ENCODE measurements around the gene RANBP17. TPM values are rescaled to one million over a fixed set of nuclear protein-coding genes. Genes with fewer than 3 reads are reported as not detected.

The RANBP17 gene
- polyA plus RNA-seq, 1 donor from 2014 or later = 25.5 TPM

- H3K9ac ChIP-seq (ENCODE audit: low read length) = no peak overlapping the region
- TF ChIP-seq SMC3 (conservative IDR thresholded peaks at IDR 0.05; ENCODE audit: poor library complexity) = no peak
- no peak for TF ChIP-seq MXI1 (conservative IDR thresholded peaks at IDR 0.05; ENCODE audit: poor library complexity, severe bottlenecking)
- no peak for TF ChIP-seq POLR2AphosphoS5 (IDR thresholded peaks at IDR 0.05)
- no peak for TF ChIP-seq EP300 (conservative IDR thresholded peaks at IDR 0.05; ENCODE audit: poor library complexity, severe bottlenecking)
- no peak for TF ChIP-seq CTCF (IDR thresholded peaks at IDR 0.05; ENCODE audit: poor library complexity, severe bottlenecking)
- TF ChIP-seq REST (IDR thresholded peaks at IDR 0.05; ENCODE audit: borderline replicate concordance) = no peak
- no peak for TF ChIP-seq TAF1 (IDR thresholded peaks at IDR 0.05; ENCODE audit: low read depth)
- TF ChIP-seq EZH2 (IDR thresholded peaks at IDR 0.05; ENCODE audit: borderline replicate concordance, insufficient read depth, low read length, poor library complexity, severe bottlenecking) = no peak
- TF ChIP-seq RAD21 (conservative IDR thresholded peaks at IDR 0.05) = no peak
- H3K4me2 ChIP-seq (ENCODE audit: low read length) = no peak overlapping the region
- no peak overlapping the region for H3K27ac ChIP-seq (ENCODE audit: low read length)
- no peaks in the 10 kb centered on the region for H3K79me2 ChIP-seq (replicated peaks; ENCODE audit: insufficient read depth, low read length)
- no peaks in the 10 kb centered on the region for H4K20me1 ChIP-seq (ENCODE audit: insufficient read depth)
- no peaks in the 10 kb centered on the region for H3K27me3 ChIP-seq (ENCODE audit: insufficient read depth, low read depth, low read length)
- no peak overlapping the region for H3K4me3 ChIP-seq (ENCODE audit: low read length)
- H3K9me2 ChIP-seq (ENCODE audit: insufficient read depth, low read length) = no peaks in the 10 kb centered on the region
- no peak overlapping the region for H2AFZ ChIP-seq (ENCODE audit: low read depth, low read length)
- no peaks in the 10 kb centered on the region for H3K9me3 ChIP-seq (ENCODE audit: low read length)
- no peaks in the 10 kb centered on the region for H3K36me3 ChIP-seq (ENCODE audit: insufficient read depth, low read length)
- no peaks in the 10 kb centered on the region for H3F3A ChIP-seq (ENCODE audit: insufficient read depth, low read length, poor library complexity, severe bottlenecking)
These were observed 12.4 kb upstream of the RANBP17 start for GRCh38 chr5:170849374-170849773.

GRCh38 chr5:170854566-170854965 is 7.3 kb upstream of the RANBP17 start:
- no peak overlapping the region for H3K4me3 ChIP-seq (ENCODE audit: low read length)
- TF ChIP-seq RAD21 (conservative IDR thresholded peaks at IDR 0.05) (no peak), POLR2AphosphoS5 (IDR thresholded peaks at IDR 0.05) (no peak), MXI1 (conservative IDR thresholded peaks at IDR 0.05; ENCODE audit: poor library complexity, severe bottlenecking) (no peak), SMC3 (conservative IDR thresholded peaks at IDR 0.05; ENCODE audit: poor library complexity) (no peak), EZH2 (IDR thresholded peaks at IDR 0.05; ENCODE audit: borderline replicate concordance, insufficient read depth, low read length, poor library complexity, severe bottlenecking) (no peak), CTCF (IDR thresholded peaks at IDR 0.05; ENCODE audit: poor library complexity, severe bottlenecking) (no peak), REST (IDR thresholded peaks at IDR 0.05; ENCODE audit: borderline replicate concordance) (no peak), EP300 (conservative IDR thresholded peaks at IDR 0.05; ENCODE audit: poor library complexity, severe bottlenecking) (no peak), TAF1 (IDR thresholded peaks at IDR 0.05; ENCODE audit: low read depth) (no peak)
- no peaks in the 10 kb centered on the region for H4K20me1 ChIP-seq (ENCODE audit: insufficient read depth)
- H3K9ac ChIP-seq (ENCODE audit: low read length) = no peak overlapping the region
- H2AFZ ChIP-seq (ENCODE audit: low read depth, low read length) = no peak overlapping the region
- H3K4me2 ChIP-seq (ENCODE audit: low read length) = no peak overlapping the region
- H3K9me2 ChIP-seq (ENCODE audit: insufficient read depth, low read length) = no peaks in the 10 kb centered on the region
- H3K27me3 ChIP-seq (ENCODE audit: insufficient read depth, low read depth, low read length) = no peaks in the 10 kb centered on the region
- no peaks in the 10 kb centered on the region for H3K79me2 ChIP-seq (replicated peaks; ENCODE audit: insufficient read depth, low read length)
- H3K27ac ChIP-seq (ENCODE audit: low read length) = no peak overlapping the region
- no peaks in the 10 kb centered on the region for H3K36me3 ChIP-seq (ENCODE audit: insufficient read depth, low read length)
- no peaks in the 10 kb centered on the region for H3K9me3 ChIP-seq (ENCODE audit: low read length)
- no peaks in the 10 kb centered on the region for H3F3A ChIP-seq (ENCODE audit: insufficient read depth, low read length, poor library complexity, severe bottlenecking)
